WTC11 (cell line): ENCODE results near the gene KLRK1.
"Not testable (repeated sequence)": the region's sequence is repeated elsewhere in the genome, so short reads cannot be mapped to it uniquely, and the experiment has no call there.

Source experiments
- ATF2 ChIP-seq: sonication (generic); formaldehyde crosslinking; IDR thresholded peaks from 2 replicates; pipeline ENCODE4 v1.8.1; 2022; ENCODE audit warnings: low read depth, missing genetic modification reagents, borderline replicate concordance
- CBFB ChIP-seq: sonication (generic); formaldehyde crosslinking; IDR thresholded peaks from 2 replicates; pipeline ENCODE4 v1.8.1; 2022; ENCODE audit warnings: mild to moderate bottlenecking, low read depth, missing genetic modification reagents
- NFYB ChIP-seq: sonication (generic); formaldehyde crosslinking; conservative IDR thresholded peaks from 2 replicates; pipeline ENCODE4 v1.8.0; 2022; ENCODE audit warnings: low read depth, missing genetic modification reagents
- TF ChIP-seq, protein P1 (sequence below): fragments of 200-600 bp; IDR thresholded peaks from 2 replicates; pipeline ENCODE4 v1.8.0; 2022; ENCODE audit warnings: antibody characterized with exemption
- TF ChIP-seq, protein P2 (sequence below): sonication (generic); formaldehyde crosslinking; IDR thresholded peaks from 2 replicates; pipeline ENCODE4 v1.8.1; 2023; ENCODE audit warnings: mild to moderate bottlenecking, missing genetic modification reagents, moderate library complexity

DNA sequence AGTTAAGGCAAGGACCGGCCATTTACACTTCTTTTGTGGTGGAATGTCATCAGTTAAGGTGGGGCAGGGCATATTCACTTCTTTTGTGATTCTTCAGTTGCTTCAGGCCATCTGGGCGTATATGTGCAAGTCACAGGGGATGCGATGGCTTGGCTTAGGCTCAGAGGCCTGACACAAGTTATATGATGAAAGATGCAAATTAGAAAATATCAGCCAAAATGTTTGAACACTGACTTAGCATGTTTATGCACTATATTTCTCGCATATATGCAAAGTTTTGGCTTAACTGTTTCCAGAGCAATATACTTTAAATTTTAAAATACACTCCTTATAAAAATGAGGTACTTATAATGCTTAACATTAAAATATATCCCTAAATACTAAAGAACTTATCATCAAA lies 51.4 kb downstream of the KLRK1 start:
- TF ChIP-seq, protein P1, sequence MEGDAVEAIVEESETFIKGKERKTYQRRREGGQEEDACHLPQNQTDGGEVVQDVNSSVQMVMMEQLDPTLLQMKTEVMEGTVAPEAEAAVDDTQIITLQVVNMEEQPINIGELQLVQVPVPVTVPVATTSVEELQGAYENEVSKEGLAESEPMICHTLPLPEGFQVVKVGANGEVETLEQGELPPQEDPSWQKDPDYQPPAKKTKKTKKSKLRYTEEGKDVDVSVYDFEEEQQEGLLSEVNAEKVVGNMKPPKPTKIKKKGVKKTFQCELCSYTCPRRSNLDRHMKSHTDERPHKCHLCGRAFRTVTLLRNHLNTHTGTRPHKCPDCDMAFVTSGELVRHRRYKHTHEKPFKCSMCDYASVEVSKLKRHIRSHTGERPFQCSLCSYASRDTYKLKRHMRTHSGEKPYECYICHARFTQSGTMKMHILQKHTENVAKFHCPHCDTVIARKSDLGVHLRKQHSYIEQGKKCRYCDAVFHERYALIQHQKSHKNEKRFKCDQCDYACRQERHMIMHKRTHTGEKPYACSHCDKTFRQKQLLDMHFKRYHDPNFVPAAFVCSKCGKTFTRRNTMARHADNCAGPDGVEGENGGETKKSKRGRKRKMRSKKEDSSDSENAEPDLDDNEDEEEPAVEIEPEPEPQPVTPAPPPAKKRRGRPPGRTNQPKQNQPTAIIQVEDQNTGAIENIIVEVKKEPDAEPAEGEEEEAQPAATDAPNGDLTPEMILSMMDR, result not testable (repeated sequence)
- TF ChIP-seq, protein P2, sequence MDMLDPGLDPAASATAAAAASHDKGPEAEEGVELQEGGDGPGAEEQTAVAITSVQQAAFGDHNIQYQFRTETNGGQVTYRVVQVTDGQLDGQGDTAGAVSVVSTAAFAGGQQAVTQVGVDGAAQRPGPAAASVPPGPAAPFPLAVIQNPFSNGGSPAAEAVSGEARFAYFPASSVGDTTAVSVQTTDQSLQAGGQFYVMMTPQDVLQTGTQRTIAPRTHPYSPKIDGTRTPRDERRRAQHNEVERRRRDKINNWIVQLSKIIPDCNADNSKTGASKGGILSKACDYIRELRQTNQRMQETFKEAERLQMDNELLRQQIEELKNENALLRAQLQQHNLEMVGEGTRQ (CRISPR knock-in tag), result not testable (repeated sequence)
- not testable (repeated sequence) for TF ChIP-seq NFYB, CBFB, ATF2 (CRISPR knock-in tag)
